ENCODE results near the gene VKORC1. TPM values are rescaled to one million over a fixed set of nuclear protein-coding genes. Genes with fewer than 3 reads are reported as not detected.

The VKORC1 gene
- total RNA-seq, 2 donors from 2014 or later = 65.2 to 84.6 TPM

GRCh38 chr16:31063843-31064611 lies 30.6 kb downstream of the VKORC1 start:
- no peaks in the 10 kb centered on the region for H3K9me3 Mint-ChIP-seq
- peak overlapping the region; percentile 80 to 91 for H3K27ac Mint-ChIP-seq
- H3K27me3 Mint-ChIP-seq = no peaks in the 10 kb centered on the region
- peak; percentile 76 for DNase-seq (ENCODE audit: low spot score)
- ATAC-seq = peak; percentile 87 to 89
- H3K4me1 Mint-ChIP-seq (ENCODE audit: low read depth in 2 of 2) = peaks cover 36 to 47% of the 10 kb centered on the region in 2 donors
- H3K4me3 Mint-ChIP-seq = peak overlapping the region; percentile 85
- H3K36me3 Mint-ChIP-seq = no peaks in the 10 kb centered on the region

- peak overlapping the region; percentile 85 for H3K4me3 Mint-ChIP-seq
- no peaks in the 10 kb centered on the region for H3K27me3 Mint-ChIP-seq
- DNase-seq (ENCODE audit: low spot score) (peak; percentile 60), ATAC-seq (peak; percentile 8 to 57)
- no peaks in the 10 kb centered on the region for H3K9me3 Mint-ChIP-seq
- H3K36me3 Mint-ChIP-seq = no peaks in the 10 kb centered on the region
- peaks cover 34 to 46% of the 10 kb centered on the region in 2 donors for H3K4me1 Mint-ChIP-seq (ENCODE audit: low read depth in 2 of 2)
- H3K27ac Mint-ChIP-seq = peak overlapping the region; percentile 80 to 91
These were observed 31.1 kb downstream of the VKORC1 start for GRCh38 chr16:31063495-31063842.

- DNase-seq (ENCODE audit: low spot score) = peak; percentile 60
- peaks cover 34 to 41% of the 10 kb centered on the region in 2 donors for H3K4me1 Mint-ChIP-seq (ENCODE audit: low read depth in 2 of 2)
- H3K27ac Mint-ChIP-seq = no peak overlapping the region
- no peaks in the 10 kb centered on the region for H3K27me3 Mint-ChIP-seq
- no peaks in the 10 kb centered on the region for H3K9me3 Mint-ChIP-seq
- no peak for ATAC-seq
- H3K4me3 Mint-ChIP-seq = no peak overlapping the region
- no peaks in the 10 kb centered on the region for H3K36me3 Mint-ChIP-seq
These were observed 32.7 kb downstream of the VKORC1 start for GRCh38 chr16:31061813-31062440.

- Mint-ChIP-seq H3K4me1 (ENCODE audit: low read depth in 2 of 2) (peaks cover 32 to 40% of the 10 kb centered on the region in 2 donors), H3K27ac (no peak overlapping the region), H3K36me3 (no peaks in the 10 kb centered on the region)
These were observed 33.3 kb downstream of the VKORC1 start for GRCh38 chr16:31061126-31061812.

GRCh38 chr16:31055613-31056012 lies 39.0 kb downstream of the VKORC1 start:
- Mint-ChIP-seq H3K9me3 (no peaks in the 10 kb centered on the region), H3K36me3 (no peaks in the 10 kb centered on the region), H3K27ac (no peak overlapping the region), H3K27me3 (no peaks in the 10 kb centered on the region), H3K4me3 (no peak overlapping the region), H3K4me1 (ENCODE audit: low read depth in 2 of 2) (peaks cover 8 to 9% of the 10 kb centered on the region in 2 donors)
- DNase-seq (ENCODE audit: low spot score) = no peak
- ATAC-seq = no peak

More at GRCh38 chr16:31061126-31061812, 33.3 kb downstream of the VKORC1 start:
- ATAC-seq (no peak), DNase-seq (ENCODE audit: low spot score) (peak; percentile 56)
- Mint-ChIP-seq H3K4me3 (no peak overlapping the region), H3K9me3 (no peaks in the 10 kb centered on the region), H3K27me3 (no peaks in the 10 kb centered on the region)

GRCh38 chr16:31052114-31052513 lies 42.5 kb downstream of the VKORC1 start:
- no peak for DNase-seq (ENCODE audit: low spot score)
- no peak overlapping the region for H3K27ac Mint-ChIP-seq
- H3K36me3 Mint-ChIP-seq = no peaks in the 10 kb centered on the region
- H3K4me3 Mint-ChIP-seq = no peak overlapping the region
- peak in 1 of 2 donors; percentile 48 for ATAC-seq
- H3K27me3 Mint-ChIP-seq = no peaks in the 10 kb centered on the region
- H3K4me1 Mint-ChIP-seq (ENCODE audit: low read depth in 2 of 2) = peaks cover 3 to 9% of the 10 kb centered on the region in 2 donors
- no peaks in the 10 kb centered on the region for H3K9me3 Mint-ChIP-seq

- ATAC-seq = no peak
- Mint-ChIP-seq H3K27me3 (no peaks in the 10 kb centered on the region), H3K27ac (no peak overlapping the region), H3K4me3 (no peak overlapping the region), H3K9me3 (no peaks in the 10 kb centered on the region), H3K4me1 (ENCODE audit: low read depth in 2 of 2) (peaks cover 3 to 9% of the 10 kb centered on the region in 2 donors), H3K36me3 (no peaks in the 10 kb centered on the region)
- DNase-seq (ENCODE audit: low spot score) = no peak
These were observed 44.1 kb downstream of the VKORC1 start for GRCh38 chr16:31050280-31051030.

- Mint-ChIP-seq H3K27me3 (no peaks in the 10 kb centered on the region), H3K27ac (no peak overlapping the region), H3K9me3 (no peaks in the 10 kb centered on the region), H3K36me3 (no peaks in the 10 kb centered on the region), H3K4me3 (no peak overlapping the region), H3K4me1 (ENCODE audit: low read depth in 2 of 2) (no peaks in the 10 kb centered on the region)
- DNase-seq (ENCODE audit: low spot score) (no peak), ATAC-seq (no peak)
These were observed 50.6 kb downstream of the VKORC1 start for GRCh38 chr16:31043898-31044481.

GRCh38 chr16:31043352-31043751 lies 51.2 kb downstream of the VKORC1 start:
- H3K27me3 Mint-ChIP-seq = no peaks in the 10 kb centered on the region
- ATAC-seq (no peak), DNase-seq (ENCODE audit: low spot score) (no peak)
- H3K27ac Mint-ChIP-seq = no peak overlapping the region
- no peaks in the 10 kb centered on the region for H3K9me3 Mint-ChIP-seq
- no peak overlapping the region for H3K4me3 Mint-ChIP-seq
- no peaks in the 10 kb centered on the region for H3K36me3 Mint-ChIP-seq
- no peaks in the 10 kb centered on the region for H3K4me1 Mint-ChIP-seq (ENCODE audit: low read depth in 2 of 2)

GRCh38 chr16:31042866-31043265 lies 51.7 kb downstream of the VKORC1 start:
- Mint-ChIP-seq H3K27me3 (no peaks in the 10 kb centered on the region), H3K4me3 (no peak overlapping the region), H3K9me3 (no peaks in the 10 kb centered on the region), H3K36me3 (no peaks in the 10 kb centered on the region), H3K4me1 (ENCODE audit: low read depth in 2 of 2) (no peaks in the 10 kb centered on the region), H3K27ac (no peak overlapping the region)
- ATAC-seq (no peak), DNase-seq (ENCODE audit: low spot score) (no peak)

Other genes starting within 250 kb of the VKORC1 start
- gene BCL7C, start 200.7 kb downstream of the VKORC1 start, total RNA-seq = 10 to 100 TPM; 35.3 to 65.0 TPM
- gene CTF1, start 198.2 kb downstream of the VKORC1 start, total RNA-seq = under 1 TPM; 0.17 to 0.36 TPM
- gene FBXL19, start 171.2 kb downstream of the VKORC1 start, total RNA-seq = 10 to 100 TPM; 22.8 to 42.0 TPM
- gene ORAI3, start 145.7 kb downstream of the VKORC1 start, total RNA-seq = 10 to 100 TPM in 1 of 2 donors, 1 to 10 TPM in 1; 7.4 to 16.8 TPM
- 10 to 100 TPM; 27.5 to 40.0 TPM for gene SETD1A, start 137.0 kb downstream of the VKORC1 start, total RNA-seq
- 1 to 10 TPM; 2.3 to 5.3 TPM for gene HSD3B7, start 109.6 kb downstream of the VKORC1 start, total RNA-seq
- under 1 TPM; 0.05 to 0.50 TPM for gene STX1B, start 84.2 kb downstream of the VKORC1 start, total RNA-seq
- gene STX4, start 61.2 kb downstream of the VKORC1 start, total RNA-seq = 10 to 100 TPM; 85.1 to 92.0 TPM
- gene ZNF668, start 20.6 kb downstream of the VKORC1 start, total RNA-seq = 10 to 100 TPM; 16.4 to 30.5 TPM
- 10 to 100 TPM; 25.8 to 26.3 TPM for gene ZNF646, start 20.4 kb downstream of the VKORC1 start, total RNA-seq
- 1 to 10 TPM; 4.1 to 5.1 TPM for gene PRSS53, start 5.9 kb downstream of the VKORC1 start, total RNA-seq
- gene BCKDK, start 13.6 kb upstream of the VKORC1 start, total RNA-seq = 10 to 100 TPM; 42.7 to 43.1 TPM
- 10 to 100 TPM; 39.5 to 67.3 TPM for gene KAT8, start 22.9 kb upstream of the VKORC1 start, total RNA-seq
- not detected for gene PRSS8, start 40.9 kb upstream of the VKORC1 start, total RNA-seq
- 1 to 10 TPM in 1 of 2 donors, not detected in 1; 1.5 TPM for gene PRSS36, start 55.3 kb upstream of the VKORC1 start, total RNA-seq
- 100 to 1,000 TPM; 625 to 840 TPM for gene FUS, start 85.3 kb upstream of the VKORC1 start, total RNA-seq
- 10 to 100 TPM; 23.1 to 29.8 TPM for gene PYCARD, start 108.0 kb upstream of the VKORC1 start, total RNA-seq
- gene TRIM72, start 119.3 kb upstream of the VKORC1 start, total RNA-seq = under 1 TPM in 1 of 2 donors, not detected in 1; 0.06 TPM
- not detected for gene PYDC1, start 122.3 kb upstream of the VKORC1 start, total RNA-seq
- gene ITGAM, start 165.2 kb upstream of the VKORC1 start, total RNA-seq = 10 to 100 TPM; 63.9 to 77.8 TPM